Fibroblast of pulmonary artery (primary cell): ENCODE results near the gene MBOAT2.
A peak's percentile ranks its signal among the peaks of the same experiment; 100 is the strongest.
"Not testable (repeated sequence)": the region's sequence is repeated elsewhere in the genome, so short reads cannot be mapped to it uniquely, and the experiment has no call there.

Experiments used
- DNase-seq: peaks from one replicate; pipeline ENCODE4 v3.0.0-alpha.2; 2010; ENCODE audit warnings: low read depth
- H3K4me3 ChIP-seq: replicated peaks from 2 replicates; pipeline ENCODE4 v1.5.1; 2011; ENCODE audit warnings: low read depth, mild to moderate bottlenecking, control low read depth, low read length, moderate library complexity
- TF ChIP-seq, protein P1 (sequence below): IDR thresholded peaks from 2 replicates; pipeline ENCODE4 v1.5.1; 2011; ENCODE audit warnings: mild to moderate bottlenecking, control low read depth, low read length, inconsistent platforms; ENCODE audit errors: missing control alignments

Gene MBOAT2

DNA sequence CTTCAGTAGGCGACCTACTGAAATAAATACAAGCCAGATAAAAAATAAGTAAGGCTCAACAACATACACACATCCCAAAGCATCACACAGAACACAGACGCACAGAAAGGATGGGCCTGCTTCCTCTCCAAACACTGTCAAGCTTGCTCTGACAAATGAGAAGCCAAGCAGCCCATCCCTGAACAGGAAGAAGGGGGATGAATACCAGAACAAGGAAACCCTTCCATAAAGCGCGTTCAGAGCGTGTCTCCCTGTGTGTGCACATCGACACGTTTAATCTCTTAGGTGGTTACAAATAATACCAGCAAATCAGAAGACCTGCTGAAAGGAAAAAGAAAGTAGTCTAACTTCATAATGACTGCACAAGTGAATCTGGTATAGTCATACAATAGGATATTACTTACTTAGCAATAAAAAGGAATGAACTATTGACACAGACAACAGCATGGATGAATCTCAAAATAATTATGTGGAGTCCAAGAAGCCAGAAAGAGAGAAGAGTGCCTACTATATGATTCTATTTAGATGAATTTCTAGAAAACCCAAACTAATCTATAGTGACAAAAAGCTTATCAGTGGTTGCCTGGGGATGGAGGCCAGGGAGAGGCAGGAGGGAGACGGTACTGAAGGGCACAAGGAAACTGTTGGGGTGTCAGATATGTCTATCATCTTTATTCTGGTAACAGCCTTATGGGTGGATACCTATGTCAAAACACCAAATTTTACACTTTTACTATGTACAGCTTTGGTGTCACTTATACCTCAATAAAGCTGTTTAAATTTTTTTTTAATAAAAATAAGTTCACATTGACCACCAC is 26.8 kb downstream of the MBOAT2 start:
- no peak overlapping the region for H3K4me3 ChIP-seq
- TF ChIP-seq, protein P1, sequence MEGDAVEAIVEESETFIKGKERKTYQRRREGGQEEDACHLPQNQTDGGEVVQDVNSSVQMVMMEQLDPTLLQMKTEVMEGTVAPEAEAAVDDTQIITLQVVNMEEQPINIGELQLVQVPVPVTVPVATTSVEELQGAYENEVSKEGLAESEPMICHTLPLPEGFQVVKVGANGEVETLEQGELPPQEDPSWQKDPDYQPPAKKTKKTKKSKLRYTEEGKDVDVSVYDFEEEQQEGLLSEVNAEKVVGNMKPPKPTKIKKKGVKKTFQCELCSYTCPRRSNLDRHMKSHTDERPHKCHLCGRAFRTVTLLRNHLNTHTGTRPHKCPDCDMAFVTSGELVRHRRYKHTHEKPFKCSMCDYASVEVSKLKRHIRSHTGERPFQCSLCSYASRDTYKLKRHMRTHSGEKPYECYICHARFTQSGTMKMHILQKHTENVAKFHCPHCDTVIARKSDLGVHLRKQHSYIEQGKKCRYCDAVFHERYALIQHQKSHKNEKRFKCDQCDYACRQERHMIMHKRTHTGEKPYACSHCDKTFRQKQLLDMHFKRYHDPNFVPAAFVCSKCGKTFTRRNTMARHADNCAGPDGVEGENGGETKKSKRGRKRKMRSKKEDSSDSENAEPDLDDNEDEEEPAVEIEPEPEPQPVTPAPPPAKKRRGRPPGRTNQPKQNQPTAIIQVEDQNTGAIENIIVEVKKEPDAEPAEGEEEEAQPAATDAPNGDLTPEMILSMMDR: no peak
- DNase-seq: peak; percentile 53

DNA sequence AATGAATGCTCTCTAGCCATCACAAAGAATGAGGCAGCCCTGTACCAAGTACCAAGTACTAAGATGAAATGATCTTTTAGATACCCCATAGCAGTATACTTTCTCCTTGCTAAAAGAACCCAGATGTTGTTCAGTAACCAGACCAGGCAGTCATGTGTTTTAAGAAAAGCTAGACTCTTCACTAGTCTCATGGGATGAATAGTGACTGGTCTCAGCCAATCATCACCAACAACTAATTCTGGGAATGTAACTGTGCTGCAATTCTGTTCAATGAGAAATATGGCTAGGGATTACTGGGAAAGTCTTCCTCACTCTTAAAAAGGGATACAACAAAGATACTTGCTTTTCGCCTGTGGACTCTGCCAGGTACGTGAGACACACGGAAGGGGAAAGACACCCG is 29.5 kb downstream of the MBOAT2 start:
- no peak overlapping the region for H3K4me3 ChIP-seq
- no peak for DNase-seq
- TF ChIP-seq, protein P1: no peak

DNA sequence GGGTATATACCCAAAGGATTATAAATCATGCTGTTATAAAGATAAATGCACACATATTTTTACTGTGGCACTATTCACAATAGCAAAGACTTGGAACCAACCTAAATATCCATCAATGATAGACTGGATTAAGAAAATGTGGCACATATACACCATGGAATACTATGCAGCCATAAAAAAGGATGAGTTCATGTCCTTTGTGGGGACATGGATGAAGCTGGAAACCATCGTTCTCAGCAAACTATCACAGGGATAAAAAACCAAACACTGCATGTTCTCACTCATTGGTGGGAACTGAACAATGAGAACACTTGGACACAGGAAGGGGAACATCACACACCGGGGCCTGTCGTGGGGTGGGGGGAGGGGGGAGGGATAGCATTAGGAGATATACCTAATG is 30.5 kb downstream of the MBOAT2 start:
- not testable (repeated sequence) for DNase-seq, H3K4me3 ChIP-seq

DNA sequence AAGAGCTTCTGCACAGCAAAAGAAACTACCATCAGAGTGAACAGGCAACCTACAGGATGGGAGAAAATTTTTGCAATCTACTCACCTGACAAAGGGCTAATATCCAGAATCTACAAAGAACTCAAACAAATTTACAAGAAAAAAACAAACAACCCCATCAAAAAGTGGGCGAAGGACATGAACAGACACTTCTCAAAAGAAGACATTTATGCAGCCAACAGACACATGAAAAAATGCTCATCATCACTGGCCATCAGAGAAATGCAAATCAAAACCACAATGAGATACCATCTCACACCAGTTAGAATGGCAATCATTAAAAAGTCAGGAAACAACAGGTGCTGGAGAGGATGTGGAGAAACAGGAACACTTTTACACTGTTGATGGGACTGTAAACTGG is 30.9 kb downstream of the MBOAT2 start:
- not testable (repeated sequence) for H3K4me3 ChIP-seq, DNase-seq

DNA sequence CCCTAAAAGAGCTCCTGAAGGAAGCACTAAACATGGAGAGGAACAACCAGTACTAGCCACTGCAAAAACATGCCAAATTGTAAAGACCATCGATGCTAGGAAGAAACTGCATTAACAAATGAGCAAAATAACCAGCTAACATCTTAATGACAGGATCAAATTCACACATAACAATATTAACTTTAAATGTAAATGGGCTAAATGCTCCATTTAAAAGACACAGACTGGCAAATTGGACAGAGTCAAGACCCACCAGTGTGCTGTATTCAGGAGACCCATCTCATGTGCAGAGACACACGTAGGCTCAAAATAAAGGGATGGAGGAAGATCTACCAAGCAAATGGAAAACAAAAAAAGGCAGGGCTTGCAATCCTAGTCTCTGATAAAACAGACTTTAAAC is 34.1 kb downstream of the MBOAT2 start:
- not testable (repeated sequence) for DNase-seq, H3K4me3 ChIP-seq

DNA sequence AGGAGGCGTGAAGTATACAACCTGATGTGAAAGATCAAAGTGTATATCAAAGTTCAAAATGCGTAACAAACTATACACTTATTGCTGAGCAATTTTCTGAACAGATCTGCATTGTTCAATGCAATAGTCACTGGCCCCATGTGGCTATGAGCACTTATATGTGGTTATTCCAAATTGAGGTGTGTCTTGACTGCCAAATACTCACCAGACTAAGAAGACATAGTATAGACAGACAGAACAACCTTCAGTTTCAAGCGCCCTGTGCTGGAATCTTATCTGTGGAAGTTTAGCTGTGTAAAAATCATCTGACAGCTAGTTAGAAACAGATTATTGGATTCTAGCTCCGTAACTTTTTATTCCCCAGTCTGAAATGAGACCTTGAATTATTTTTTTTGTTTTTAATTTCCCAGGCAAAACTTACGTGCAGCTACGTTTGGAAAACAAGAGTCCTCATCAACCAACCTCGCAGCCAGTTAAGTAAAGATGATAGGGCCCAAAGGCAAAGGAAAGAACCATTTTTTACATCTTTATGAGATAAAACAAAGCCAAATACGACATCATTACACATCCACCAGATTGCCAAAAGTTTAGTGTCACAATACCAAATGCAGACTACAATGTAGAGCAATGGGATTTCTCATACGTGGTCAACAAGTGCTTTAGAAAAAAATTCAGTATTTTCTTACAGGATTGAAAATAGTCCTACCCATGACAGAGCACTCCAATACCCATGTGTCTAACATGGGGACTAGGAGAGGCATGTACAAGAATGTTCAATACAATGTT is 37.2 kb downstream of the MBOAT2 start:
- DNase-seq: no peak
- no peak overlapping the region for H3K4me3 ChIP-seq
- TF ChIP-seq, protein P1: no peak

- TF ChIP-seq, protein P1: no peak
- no peak overlapping the region for H3K4me3 ChIP-seq
- no peak for DNase-seq
Measured at GRCh38 chr2:8965216-8965969, 38.1 kb downstream of the MBOAT2 start.

GRCh38 chr2:8962890-8963289 is 40.6 kb downstream of the MBOAT2 start:
- no peak overlapping the region for H3K4me3 ChIP-seq
- no peak for DNase-seq
- TF ChIP-seq, protein P1: no peak
